CD4-positive, alpha-beta T cell treated with Interleukin-6 at 100 ng/mL for 8 hours (primary cell): ENCODE data around the gene DCTN5.

Experiments
- DNase-seq: peaks from one replicate; pipeline ENCODE4 v3.0.0-alpha.2; 2020; ENCODE audit warnings: mixed read lengths, low spot score

The DCTN5 gene

GRCh38 chr16:23663918-23664317 lies 22.7 kb downstream of the DCTN5 start:
- DNase-seq, result no peak

GRCh38 chr16:23666571-23667354 lies 25.5 kb downstream of the DCTN5 start:
- no peak for DNase-seq

GRCh38 chr16:23667355-23667659 lies 26.0 kb downstream of the DCTN5 start:
- DNase-seq, result no peak

GRCh38 chr16:23668225-23668624 lies 27.0 kb downstream of the DCTN5 start:
- DNase-seq, result no peak

- no peak for DNase-seq
Measured at GRCh38 chr16:23668873-23669272, 27.6 kb downstream of the DCTN5 start.

- DNase-seq, result no peak
Measured at GRCh38 chr16:23670137-23670776, 29.0 kb downstream of the DCTN5 start.

- DNase-seq, result no peak
Measured at GRCh38 chr16:23673971-23674614, 32.8 kb downstream of the DCTN5 start.

- DNase-seq, result no peak
Measured at GRCh38 chr16:23676924-23677480, 35.7 kb downstream of the DCTN5 start.

- DNase-seq, result peak; percentile 56
Measured at GRCh38 chr16:23678430-23679273, 37.4 kb downstream of the DCTN5 start, which contains the start of gene PLK1. PLK1 (plus strand) TSS chr16:23678889; CDS start chr16:23678933, 44 bp downstream.

- DNase-seq, result no peak
Measured at GRCh38 chr16:23679274-23679985, 38.2 kb downstream of the DCTN5 start.

- DNase-seq, result no peak
Measured at GRCh38 chr16:23679986-23680336, 38.7 kb downstream of the DCTN5 start.

- DNase-seq, result no peak
Measured at GRCh38 chr16:23682181-23682580, 40.9 kb downstream of the DCTN5 start.

- no peak for DNase-seq
Measured at GRCh38 chr16:23683487-23683886, 42.2 kb downstream of the DCTN5 start.

GRCh38 chr16:23687034-23687808 lies 46.0 kb downstream of the DCTN5 start:
- DNase-seq, result no peak

- DNase-seq, result no peak
Measured at GRCh38 chr16:23689442-23690187, 48.3 kb downstream of the DCTN5 start.

- DNase-seq, result no peak
Measured at GRCh38 chr16:23690771-23691482, 49.7 kb downstream of the DCTN5 start.

- DNase-seq, result no peak
Measured at GRCh38 chr16:23691483-23692189, 50.4 kb downstream of the DCTN5 start.

- no peak for DNase-seq
Measured at GRCh38 chr16:23692190-23692837, 51.0 kb downstream of the DCTN5 start.
